GM12878 (cell line): ENCODE results near the gene KCNN3. TPM values are rescaled to one million over a fixed set of nuclear protein-coding genes. Genes with fewer than 3 reads are reported as not detected.

ENCODE experiments used
- CBX5 ChIP-seq: sonication (generic); IDR thresholded peaks from 2 replicates; pipeline ENCODE4 v1.6.1; 2016; ENCODE audit warnings: low read depth, moderate library complexity, mild to moderate bottlenecking, inconsistent platforms
- CEBPB ChIP-seq, 2 experiments: fragments of 150-350 bp in 1 of 2; IDR thresholded peaks; 2 replicates each; pipeline ENCODE4 v1.6.1; 2012 to 2014; ENCODE audit warnings: low read depth in 2 of 2, low read length in 2 of 2, borderline replicate concordance in 1 of 2, inconsistent platforms in 1 of 2
- CHD1 ChIP-seq: IDR thresholded peaks from 2 replicates; pipeline ENCODE4 v1.6.1; 2012; ENCODE audit warnings: low read depth, low read length, improper control_type of control experiment
- EED ChIP-seq: sonication (generic); IDR thresholded peaks from 2 replicates; pipeline ENCODE4 v1.6.1; 2016; ENCODE audit warnings: antibody characterized with exemption, low read depth
- EGR1 ChIP-seq, 2 experiments: IDR thresholded peaks; 1 replicate in 1 of 2; 2 replicates in 1 of 2; pipeline ENCODE4 v1.6.1; 2011 to 2012; ENCODE audit warnings: low read depth in 2 of 2, low read length in 2 of 2, borderline replicate concordance in 1 of 2, mild to moderate bottlenecking in 1 of 2, moderate library complexity in 1 of 2
- HDAC2 ChIP-seq: fragments of 200-600 bp; sonication (generic); IDR thresholded peaks from 2 replicates; pipeline ENCODE4 v1.6.1; 2017
- IRF3 ChIP-seq: fragments of 450-650 bp; IDR thresholded peaks from 2 replicates; pipeline ENCODE4 v1.6.1; 2014; ENCODE audit warnings: mild to moderate bottlenecking
- MEF2B ChIP-seq: fragments of 450-650 bp; IDR thresholded peaks from 2 replicates; pipeline ENCODE4 v1.6.1; 2018; ENCODE audit warnings: mild to moderate bottlenecking, moderate library complexity; ENCODE audit not compliant: partially characterized antibody, poor library complexity, severe bottlenecking
- MLLT1 ChIP-seq: fragments of 450-650 bp; IDR thresholded peaks from 2 replicates; pipeline ENCODE4 v1.6.1; 2016; ENCODE audit warnings: mild to moderate bottlenecking
- MTA2 ChIP-seq: fragments of 450-650 bp; IDR thresholded peaks from 2 replicates; pipeline ENCODE4 v1.6.1; 2016; ENCODE audit warnings: low read depth, mild to moderate bottlenecking, moderate library complexity
- MYB ChIP-seq: fragments of 150-350 bp; IDR thresholded peaks from 2 replicates; pipeline ENCODE4 v1.6.1; 2014; ENCODE audit warnings: mild to moderate bottlenecking, low read depth, low read length, borderline replicate concordance
- NFYB ChIP-seq: IDR thresholded peaks from 2 replicates; pipeline ENCODE4 v1.6.1; 2011; ENCODE audit warnings: low read depth, mild to moderate bottlenecking, low read length, improper control_type of control experiment, moderate library complexity; ENCODE audit not compliant: insufficient read depth
- PAX5 ChIP-seq: IDR thresholded peaks from 2 replicates; pipeline ENCODE4 v1.6.1; 2011; ENCODE audit warnings: low read depth, low read length, borderline replicate concordance
- POLR2AphosphoS5 ChIP-seq: IDR thresholded peaks from 2 replicates; pipeline ENCODE4 v1.6.1; 2011; ENCODE audit warnings: mild to moderate bottlenecking, low read length, inconsistent platforms
- RB1 ChIP-seq: fragments of 450-650 bp; formaldehyde crosslinking; IDR thresholded peaks from 2 replicates; pipeline ENCODE4 v1.6.1; 2017; ENCODE audit warnings: mild to moderate bottlenecking, borderline replicate concordance
- RFX5 ChIP-seq: IDR thresholded peaks from 2 replicates; pipeline ENCODE4 v1.6.1; 2011; ENCODE audit warnings: low read depth, low read length, improper control_type of control experiment
- RUNX3 ChIP-seq: IDR thresholded peaks from 2 replicates; pipeline ENCODE4 v1.6.1; 2012; ENCODE audit warnings: low read length, inconsistent platforms
- SKIL ChIP-seq: fragments of 450-650 bp; IDR thresholded peaks from 2 replicates; pipeline ENCODE4 v1.6.1; 2017; ENCODE audit warnings: mild to moderate bottlenecking, low read depth, inconsistent platforms; ENCODE audit not compliant: poor library complexity, severe bottlenecking
- SMARCA5 ChIP-seq: fragments of 450-650 bp; IDR thresholded peaks from 2 replicates; pipeline ENCODE4 v1.6.1; 2017; ENCODE audit warnings: mild to moderate bottlenecking
- SREBF2 ChIP-seq: IDR thresholded peaks from 2 replicates; pipeline ENCODE4 v1.6.1; 2012; ENCODE audit warnings: mild to moderate bottlenecking, low read length
- SUZ12 ChIP-seq: fragments of 200-600 bp; sonication (generic); IDR thresholded peaks from one replicate; pipeline ENCODE4 v1.6.1; 2018; ENCODE audit warnings: antibody characterized with exemption, mild to moderate bottlenecking; ENCODE audit not compliant: unreplicated experiment
- TCF12 ChIP-seq: IDR thresholded peaks from 2 replicates; pipeline ENCODE4 v1.6.1; 2011; ENCODE audit warnings: low read depth, mild to moderate bottlenecking, low read length
- ZBED1 ChIP-seq: IDR thresholded peaks from 2 replicates; pipeline ENCODE4 v1.6.1; 2016; ENCODE audit warnings: borderline replicate concordance
- ZBTB11 ChIP-seq: fragments of 450-650 bp; formaldehyde crosslinking; IDR thresholded peaks from 2 replicates; pipeline ENCODE4 v1.5.0; 2022; ENCODE audit warnings: mild to moderate bottlenecking, missing genetic modification characterization
- ZZZ3 ChIP-seq: IDR thresholded peaks from 2 replicates; pipeline ENCODE4 v1.6.1; 2011; ENCODE audit warnings: low read depth; ENCODE audit not compliant: control insufficient read depth, insufficient read length
- polyA plus RNA-seq, 11 experiments: library from polyadenylated mRNA; depleted of rRNA in 4 of 11; unstranded in 6 of 11; stranded (reverse) in 5 of 11; fragments of >200 nt; fragmentation: Nextera tagmentation in 4 of 11; fragmentation: Illumina TruSeq in 1 of 11; extraction: Ambion mirVana in 4 of 11; extraction: Trizol in 1 of 11; gene quantifications; 1 replicate in 1 of 11; 2 replicates in 10 of 11; pipeline versions ENCODE4 v1.2.1 to v1.2.3, GENCODE V29; 2011 to 2016; ENCODE audit warnings: inconsistent platforms in 2 of 11, missing spikeins in 2 of 11, low read depth in 1 of 11
- total RNA-seq, 4 experiments: library from RNA; depleted of rRNA in 3 of 4; stranded (reverse); fragments of >200 nt in 3 of 4; fragmentation: Illumina TruSeq in 1 of 4; extraction: Trizol in 1 of 4; gene quantifications; 2 replicates each; pipeline versions ENCODE4 v1.2.1 to v1.2.3, GENCODE V29; 2013 to 2021

Gene KCNN3
- total and polyA plus RNA-seq, 10 of the 15 experiments (the other 5 are each of a cell fraction or from before 2014, with no cell fraction given), result 3.5 to 26.4 (median 14.9) TPM

- no peak for TF ChIP-seq CEBPB (IDR thresholded peaks at IDR 0.05; ENCODE audit: borderline replicate concordance in 1 of 2, low read depth in 2 of 2, low read length in 2 of 2)
- no peak for TF ChIP-seq NFYB
- TF ChIP-seq TCF12, result peak; percentile 99
- no peak for TF ChIP-seq SUZ12
- TF ChIP-seq MEF2B, result peak; percentile 59
- TF ChIP-seq SMARCA5, result 0 out of 2 replicates have a peak, but pooled peaks have one; percentile 13
- no peak for TF ChIP-seq CBX5
- TF ChIP-seq RUNX3, result peak; percentile 95
- no peak for TF ChIP-seq RB1
- no peak for TF ChIP-seq ZBTB11 (CRISPR knock-in tag)
- TF ChIP-seq SKIL, result peak; percentile 62
- TF ChIP-seq SREBF2, result no peak
- TF ChIP-seq MTA2, result peak; percentile 80
- TF ChIP-seq PAX5, result peak; percentile 81
- no peak for TF ChIP-seq POLR2AphosphoS5
- TF ChIP-seq MLLT1, result peak; percentile 76
- TF ChIP-seq RFX5, result no peak
- TF ChIP-seq ZBED1, result no peak; the same call in 1 of the 2 replicates
- no peak for TF ChIP-seq HDAC2
- TF ChIP-seq EGR1 (IDR thresholded peaks at IDR 0.05; ENCODE audit: borderline replicate concordance in 1 of 2, low read depth in 2 of 2, low read length in 2 of 2), result peak in 1 of 2 experiments; percentile 49; a peak in 1 of 3 replicates
- TF ChIP-seq IRF3, result no peak
- TF ChIP-seq ZZZ3, result no peak
- TF ChIP-seq EED, result peak; percentile 99
- TF ChIP-seq CHD1, result no peak
- TF ChIP-seq MYB, result no peak
These were observed 63.0 kb downstream of the KCNN3 start (continued) for GRCh38 chr1:154807048-154807591.
